ENCODE measurements around the gene TP53BP1.
A peak's percentile ranks its signal among the peaks of the same experiment; 100 is the strongest.
"Not testable (repeated sequence)": the region's sequence is repeated elsewhere in the genome, so short reads cannot be mapped to it uniquely, and the experiment has no call there.

TP53BP1 gene

DNA sequence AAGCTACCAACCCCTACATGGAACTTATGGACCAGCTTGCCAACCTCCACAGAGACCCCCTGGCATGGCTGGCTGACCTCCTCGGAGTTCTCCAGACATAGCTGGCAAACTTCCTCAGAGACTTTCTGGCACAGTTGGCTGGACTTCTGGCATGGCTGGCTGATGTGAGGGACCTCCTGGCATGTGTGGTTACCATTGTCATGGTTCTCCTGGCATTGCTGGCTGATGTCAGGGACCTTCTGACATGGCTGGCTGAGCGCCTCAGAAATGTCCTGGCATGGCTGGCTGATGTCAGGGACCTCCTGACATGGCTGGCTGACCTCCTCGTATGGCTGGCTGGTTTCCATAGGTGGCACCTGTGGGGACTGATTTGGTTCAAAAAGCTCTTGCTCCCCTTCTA is 41.9 kb upstream of the TP53BP1 start:
- Histone ChIP-seq H2BK15ac (ENCODE audit: low read depth, poor library complexity, severe bottlenecking) (no peak overlapping the region), H3K36me3 (ENCODE audit: control insufficient read depth in 1 of 2, insufficient read depth in 2 of 2, low read depth in 1 of 2, low read length in 2 of 2) (peaks cover 4 to 20% of the 10 kb centered on the region in 2 experiments), H3K23ac (ENCODE audit: low read length in 2 of 2) (no peak overlapping the region), H3K9me3 (ENCODE audit: control insufficient read depth, low read length) (no peaks in the 10 kb centered on the region), H3K27me3 (ENCODE audit: control insufficient read depth in 1 of 2, insufficient read depth in 1 of 2, low read length in 2 of 2) (no peaks in the 10 kb centered on the region), H3K18ac (ENCODE audit: low read depth in 1 of 2, low read length in 2 of 2) (no peak overlapping the region), H3K79me1 (replicated peaks; ENCODE audit: low read length, poor library complexity, severe bottlenecking) (no peaks in the 10 kb centered on the region), H3K27ac (ENCODE audit: low read length, poor library complexity, severe bottlenecking) (no peak overlapping the region), H3K14ac (ENCODE audit: low read length in 2 of 2) (no peak overlapping the region), H3K4me2 (ENCODE audit: low read length, poor library complexity, severe bottlenecking) (no peak overlapping the region), H2BK120ac (ENCODE audit: low read depth, low read length) (no peak overlapping the region), H4K8ac (ENCODE audit: low read length) (no peak overlapping the region), H2AFZ (ENCODE audit: low read depth, low read length) (no peak overlapping the region), H3K9ac (ENCODE audit: low read length) (no peak overlapping the region), H3K4me1 (ENCODE audit: control insufficient read depth, insufficient read depth, low read depth, low read length) (peaks cover 8% of the 10 kb centered on the region), H4K91ac (ENCODE audit: low read length) (no peak overlapping the region), H2AK5ac (ENCODE audit: low read length, severe bottlenecking) (no peak overlapping the region), H2BK12ac (ENCODE audit: low read length in 2 of 2) (no peak overlapping the region), H2BK5ac (ENCODE audit: low read depth, low read length, poor library complexity, severe bottlenecking) (no peak overlapping the region), H3K4ac (ENCODE audit: low read depth in 1 of 2, low read length in 2 of 2) (no peak overlapping the region), H3K4me3 (ENCODE audit: insufficient read depth in 1 of 2, low read depth in 1 of 2, low read length in 2 of 2) (no peak overlapping the region)
- 92% methylated on average over 3 of the region's 3 CpGs for WGBS
- no peak for DNase-seq

DNA sequence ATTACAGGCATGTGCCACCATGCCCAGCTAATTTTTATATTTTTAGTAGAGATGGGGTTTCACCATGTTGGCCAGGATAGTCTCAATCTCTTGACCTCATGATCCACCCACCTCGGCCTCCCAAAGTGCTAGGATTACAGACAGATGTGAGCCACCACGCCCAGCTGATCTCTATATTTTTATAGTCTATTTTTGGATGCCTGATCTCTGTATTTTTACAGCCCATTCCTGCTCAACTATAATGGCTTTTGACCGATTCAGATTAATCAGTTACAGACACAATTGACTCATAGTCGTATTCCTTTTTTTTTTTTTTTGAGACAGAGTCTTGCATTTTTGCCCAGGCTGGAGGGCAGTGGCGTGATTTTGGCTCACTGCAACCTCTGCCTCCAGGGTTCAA is 39.9 kb upstream of the TP53BP1 start:
- not testable (repeated sequence) for H2AFZ ChIP-seq (ENCODE audit: low read depth, low read length); DNase-seq; H2BK12ac ChIP-seq (ENCODE audit: low read length in 2 of 2); H3K4me3 ChIP-seq (ENCODE audit: insufficient read depth in 1 of 2, low read depth in 1 of 2, low read length in 2 of 2); H3K23ac ChIP-seq (ENCODE audit: low read length in 2 of 2); H4K91ac ChIP-seq (ENCODE audit: low read length); H3K4me2 ChIP-seq (ENCODE audit: low read length, poor library complexity, severe bottlenecking); H3K9ac ChIP-seq (ENCODE audit: low read length); H3K27ac ChIP-seq (ENCODE audit: low read length, poor library complexity, severe bottlenecking); H3K14ac ChIP-seq (ENCODE audit: low read length in 2 of 2); H3K27me3 ChIP-seq (ENCODE audit: control insufficient read depth in 1 of 2, insufficient read depth in 1 of 2, low read length in 2 of 2); H3K9me3 ChIP-seq (ENCODE audit: control insufficient read depth, low read length); H4K8ac ChIP-seq (ENCODE audit: low read length); H3K4ac ChIP-seq (ENCODE audit: low read depth in 1 of 2, low read length in 2 of 2); H2BK5ac ChIP-seq (ENCODE audit: low read depth, low read length, poor library complexity, severe bottlenecking); H2AK5ac ChIP-seq (ENCODE audit: low read length, severe bottlenecking); H2BK15ac ChIP-seq (ENCODE audit: low read depth, poor library complexity, severe bottlenecking); H3K18ac ChIP-seq (ENCODE audit: low read depth in 1 of 2, low read length in 2 of 2); H3K79me1 ChIP-seq (replicated peaks; ENCODE audit: low read length, poor library complexity, severe bottlenecking); H2BK120ac ChIP-seq (ENCODE audit: low read depth, low read length)
- WGBS = over 99% methylated on average over 5 of the region's 5 CpGs
- peaks cover 13% of the 10 kb centered on the region for H3K4me1 ChIP-seq (ENCODE audit: control insufficient read depth, insufficient read depth, low read depth, low read length)
- peaks cover 23 to 41% of the 10 kb centered on the region in 2 experiments for H3K36me3 ChIP-seq (ENCODE audit: control insufficient read depth in 1 of 2, insufficient read depth in 2 of 2, low read depth in 1 of 2, low read length in 2 of 2)

DNA sequence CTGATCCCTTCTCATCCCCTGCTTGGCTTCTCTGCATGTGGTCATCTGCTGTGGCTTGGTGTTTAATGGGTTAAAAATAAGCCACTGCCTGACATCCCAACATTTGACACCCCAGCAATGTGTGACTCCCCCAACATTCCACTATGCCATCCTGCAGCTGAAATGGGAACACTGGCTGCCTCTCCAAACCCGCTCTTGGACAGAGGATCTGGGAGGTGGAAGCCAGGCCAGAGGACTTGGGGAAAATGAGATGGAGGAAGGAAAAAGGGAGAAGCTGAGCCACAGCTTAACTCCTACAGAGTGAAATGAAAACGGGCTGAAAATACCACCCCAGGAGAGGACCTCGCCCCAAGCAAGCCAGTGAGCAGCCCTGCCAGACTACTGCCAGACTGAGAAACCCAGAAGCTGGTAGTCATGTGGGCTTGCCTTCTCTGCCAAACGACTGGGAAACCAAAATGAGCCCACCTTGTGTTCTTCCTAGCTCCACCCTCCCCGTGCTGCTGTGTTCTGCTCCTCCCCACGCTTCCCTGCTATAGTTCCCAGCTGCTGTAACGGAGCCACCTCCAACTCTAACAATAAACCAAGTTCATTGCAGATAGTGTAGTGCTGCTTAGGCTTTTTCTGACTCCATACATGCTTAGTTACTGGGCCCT is 38.2 kb upstream of the TP53BP1 start:
- H3K18ac ChIP-seq (ENCODE audit: low read depth in 1 of 2, low read length in 2 of 2) = no peak overlapping the region
- no peak overlapping the region for H3K4me2 ChIP-seq (ENCODE audit: low read length, poor library complexity, severe bottlenecking)
- no peak overlapping the region for H4K8ac ChIP-seq (ENCODE audit: low read length)
- H3K9me3 ChIP-seq (ENCODE audit: control insufficient read depth, low read length) = no peaks in the 10 kb centered on the region
- no peak overlapping the region for H3K23ac ChIP-seq (ENCODE audit: low read length in 2 of 2)
- H2AFZ ChIP-seq (ENCODE audit: low read depth, low read length) = no peak overlapping the region
- no peak overlapping the region for H2BK15ac ChIP-seq (ENCODE audit: low read depth, poor library complexity, severe bottlenecking)
- no peak overlapping the region for H2BK120ac ChIP-seq (ENCODE audit: low read depth, low read length)
- H2BK5ac ChIP-seq (ENCODE audit: low read depth, low read length, poor library complexity, severe bottlenecking) = no peak overlapping the region
- H3K27me3 ChIP-seq (ENCODE audit: control insufficient read depth in 1 of 2, insufficient read depth in 1 of 2, low read length in 2 of 2) = no peaks in the 10 kb centered on the region
- H3K79me1 ChIP-seq (replicated peaks; ENCODE audit: low read length, poor library complexity, severe bottlenecking) = no peaks in the 10 kb centered on the region
- no peak overlapping the region for H3K27ac ChIP-seq (ENCODE audit: low read length, poor library complexity, severe bottlenecking)
- no peak overlapping the region for H2BK12ac ChIP-seq (ENCODE audit: low read length in 2 of 2)
- no peak overlapping the region for H3K14ac ChIP-seq (ENCODE audit: low read length in 2 of 2)
- peak overlapping the region; percentile 4 for H3K9ac ChIP-seq (ENCODE audit: low read length)
- no peak for DNase-seq
- no peak overlapping the region for H2AK5ac ChIP-seq (ENCODE audit: low read length, severe bottlenecking)
- H3K4ac ChIP-seq (ENCODE audit: low read depth in 1 of 2, low read length in 2 of 2) = no peak overlapping the region
- H3K36me3 ChIP-seq (ENCODE audit: control insufficient read depth in 1 of 2, insufficient read depth in 2 of 2, low read depth in 1 of 2, low read length in 2 of 2) = peaks cover 39 to 57% of the 10 kb centered on the region in 2 experiments
- 46% methylated on average over 7 of the region's 7 CpGs for WGBS
- H3K4me3 ChIP-seq (ENCODE audit: insufficient read depth in 1 of 2, low read depth in 1 of 2, low read length in 2 of 2) = no peak overlapping the region
- no peak overlapping the region for H4K91ac ChIP-seq (ENCODE audit: low read length)
- peaks cover 21% of the 10 kb centered on the region for H3K4me1 ChIP-seq (ENCODE audit: control insufficient read depth, insufficient read depth, low read depth, low read length)

DNA sequence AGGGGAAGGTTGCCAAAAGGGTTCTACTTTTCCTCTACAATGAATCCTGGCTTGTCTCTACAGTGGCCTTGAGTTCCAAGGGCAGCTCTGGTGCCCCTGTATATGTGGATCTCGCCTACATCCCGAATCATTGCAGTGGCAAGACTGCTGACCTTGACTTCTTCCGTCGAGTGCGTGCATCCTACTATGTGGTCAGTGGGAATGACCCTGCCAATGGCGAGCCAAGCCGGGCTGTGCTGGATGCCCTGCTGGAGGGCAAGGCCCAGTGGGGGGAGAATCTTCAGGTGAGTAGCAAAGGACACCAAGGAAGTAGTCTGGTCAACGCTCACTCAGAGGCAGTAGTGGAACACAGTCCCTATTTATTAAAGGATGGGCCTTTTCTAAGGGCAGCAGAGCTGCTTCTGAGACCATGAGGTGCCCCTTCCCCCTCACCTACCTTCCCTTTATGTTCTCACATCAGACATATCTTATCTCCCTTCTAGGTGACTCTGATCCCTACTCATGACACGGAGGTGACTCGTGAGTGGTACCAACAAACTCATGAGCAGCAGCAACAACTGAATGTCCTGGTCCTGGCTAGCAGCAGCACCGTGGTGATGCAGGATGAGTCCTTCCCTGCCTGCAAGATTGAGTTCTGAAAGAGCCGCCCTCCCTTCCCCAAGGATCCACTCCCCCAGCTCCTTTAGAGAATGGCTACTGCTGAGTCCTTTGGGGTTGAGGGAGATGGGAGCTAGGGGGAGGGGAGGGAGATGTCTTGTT is 36.8 kb upstream of the TP53BP1 start:
- no peak overlapping the region for H3K23ac ChIP-seq (ENCODE audit: low read length in 2 of 2)
- peaks cover 18% of the 10 kb centered on the region for H3K4me1 ChIP-seq (ENCODE audit: control insufficient read depth, insufficient read depth, low read depth, low read length)
- peak overlapping the region; percentile 1 for H3K9ac ChIP-seq (ENCODE audit: low read length)
- no peak overlapping the region for H2BK12ac ChIP-seq (ENCODE audit: low read length in 2 of 2)
- H3K36me3 ChIP-seq (ENCODE audit: control insufficient read depth in 1 of 2, insufficient read depth in 2 of 2, low read depth in 1 of 2, low read length in 2 of 2) = peaks cover 46 to 66% of the 10 kb centered on the region in 2 experiments
- no peaks in the 10 kb centered on the region for H3K79me1 ChIP-seq (replicated peaks; ENCODE audit: low read length, poor library complexity, severe bottlenecking)
- H3K18ac ChIP-seq (ENCODE audit: low read depth in 1 of 2, low read length in 2 of 2) = no peak overlapping the region
- H2AK5ac ChIP-seq (ENCODE audit: low read length, severe bottlenecking) = no peak overlapping the region
- H2BK15ac ChIP-seq (ENCODE audit: low read depth, poor library complexity, severe bottlenecking) = no peak overlapping the region
- no peak overlapping the region for H3K27ac ChIP-seq (ENCODE audit: low read length, poor library complexity, severe bottlenecking)
- H3K14ac ChIP-seq (ENCODE audit: low read length in 2 of 2) = no peak overlapping the region
- H4K8ac ChIP-seq (ENCODE audit: low read length) = no peak overlapping the region
- H2AFZ ChIP-seq (ENCODE audit: low read depth, low read length) = no peak overlapping the region
- WGBS = 95% methylated on average over 10 of the region's 12 CpGs
- no peaks in the 10 kb centered on the region for H3K27me3 ChIP-seq (ENCODE audit: control insufficient read depth in 1 of 2, insufficient read depth in 1 of 2, low read length in 2 of 2)
- H4K91ac ChIP-seq (ENCODE audit: low read length) = no peak overlapping the region
- H3K4me3 ChIP-seq (ENCODE audit: insufficient read depth in 1 of 2, low read depth in 1 of 2, low read length in 2 of 2) = no peak overlapping the region
- no peak overlapping the region for H2BK120ac ChIP-seq (ENCODE audit: low read depth, low read length)
- no peak for DNase-seq
- no peak overlapping the region for H3K4me2 ChIP-seq (ENCODE audit: low read length, poor library complexity, severe bottlenecking)
- H3K9me3 ChIP-seq (ENCODE audit: control insufficient read depth, low read length) = no peaks in the 10 kb centered on the region
- no peak overlapping the region for H3K4ac ChIP-seq (ENCODE audit: low read depth in 1 of 2, low read length in 2 of 2)
- no peak overlapping the region for H2BK5ac ChIP-seq (ENCODE audit: low read depth, low read length, poor library complexity, severe bottlenecking)
